Mucosa of rectum (tissue), 2 donors: Measurements from ENCODE around the gene RRM1.

ENCODE experiments used
- H3K27ac ChIP-seq, 2 donors: one replicate each; pipeline ENCODE4 v1.7.0; 2013; ENCODE audit warnings: inconsistent platforms in 2 of 2, low read depth in 2 of 2, low read length in 2 of 2
- H3K27me3 ChIP-seq, 2 donors: one replicate each; pipeline ENCODE4 v1.7.0; 2013; ENCODE audit warnings: low read length in 2 of 2; ENCODE audit not compliant: control insufficient read depth in 2 of 2, insufficient read depth in 2 of 2
- H3K36me3 ChIP-seq, 2 donors: one replicate each; pipeline ENCODE4 v1.7.0; 2013; ENCODE audit warnings: low read length in 2 of 2; ENCODE audit not compliant: control insufficient read depth in 2 of 2, insufficient read depth in 2 of 2
- H3K4me1 ChIP-seq, 2 donors: one replicate each; pipeline ENCODE4 v1.7.0; 2013; ENCODE audit warnings: low read length in 2 of 2, mild to moderate bottlenecking in 1 of 2; ENCODE audit not compliant: control insufficient read depth in 2 of 2, insufficient read depth in 2 of 2
- H3K4me3 ChIP-seq, 2 donors: one replicate each; pipeline ENCODE4 v1.7.0; 2013; ENCODE audit warnings: low read length in 2 of 2
- H3K9ac ChIP-seq, 2 donors: one replicate each; pipeline ENCODE4 v1.7.0; 2013; ENCODE audit warnings: low read length in 2 of 2, low read depth in 1 of 2, mild to moderate bottlenecking in 1 of 2
- H3K9me3 ChIP-seq, 2 donors: one replicate each; pipeline ENCODE4 v1.7.0; 2013; ENCODE audit warnings: low read length in 2 of 2; ENCODE audit not compliant: control insufficient read depth in 2 of 2
- donor health status: healthy.
- donor health status: Normal muscosa, but diverticular disease.

The RRM1 gene

DNA sequence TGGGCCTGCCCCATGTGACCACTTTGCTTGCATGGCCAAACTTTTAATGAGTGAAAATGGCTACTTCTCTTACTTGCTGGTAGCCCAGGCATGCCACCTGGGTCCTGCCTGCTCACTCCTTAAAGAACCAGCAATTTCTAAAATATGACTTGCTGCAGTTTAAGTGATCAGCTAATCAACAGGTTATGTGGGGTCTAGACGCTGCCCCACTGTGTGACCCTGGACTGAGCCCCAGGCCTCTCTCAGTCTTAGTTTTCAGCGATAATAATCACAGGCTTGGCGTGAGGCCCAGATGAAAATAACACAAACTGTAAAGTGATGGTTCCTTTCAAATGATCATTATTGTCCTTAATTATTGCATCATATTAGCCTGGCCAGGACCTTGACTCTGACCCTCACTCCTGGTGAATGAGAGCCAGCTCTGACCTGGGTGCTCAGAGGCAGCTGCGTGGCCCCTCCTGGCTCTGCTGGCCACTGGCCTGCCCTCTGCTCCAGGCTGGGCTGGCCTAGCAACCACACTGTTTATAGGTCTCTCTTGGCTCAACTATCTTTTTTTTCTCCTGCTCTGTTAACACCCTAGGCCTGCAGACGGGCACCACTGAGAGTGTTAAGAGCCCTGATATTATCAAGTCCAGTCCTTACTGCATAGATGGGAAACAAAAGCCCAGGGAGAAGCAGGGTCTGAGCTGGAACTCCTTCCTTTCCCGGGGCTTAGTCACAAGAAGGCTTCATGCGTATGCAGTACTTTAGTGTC lies 89.7 kb downstream of the RRM1 start:
- Histone ChIP-seq H3K9ac (no peak overlapping the region), H3K27me3 (no peaks in the 10 kb centered on the region), H3K27ac (no peak overlapping the region), H3K36me3 (no peaks in the 10 kb centered on the region), H3K4me3 (no peak overlapping the region), H3K9me3 (no peaks in the 10 kb centered on the region), H3K4me1 (peaks cover 4% of the 10 kb centered on the region in 2 donors)

DNA sequence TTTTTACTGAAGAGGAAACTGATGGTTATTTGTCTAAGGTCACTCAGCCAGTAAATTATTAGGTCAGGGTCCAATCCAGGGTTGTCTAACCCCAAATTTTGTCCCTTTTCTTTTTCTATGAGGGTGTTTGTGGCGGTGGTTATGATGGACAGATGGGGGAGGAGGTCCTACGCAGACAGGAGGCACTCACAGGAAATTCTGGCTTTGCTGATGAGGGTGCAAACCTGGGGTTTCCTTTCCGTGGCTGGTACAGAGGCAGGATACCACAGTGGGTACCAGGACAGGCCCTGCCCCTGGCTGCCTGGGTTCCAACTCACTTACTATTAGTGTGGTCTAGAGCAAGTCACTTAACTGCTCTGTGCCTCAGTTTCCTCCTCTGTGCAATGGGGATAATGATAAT lies 91.0 kb downstream of the RRM1 start:
- no peaks in the 10 kb centered on the region for H3K36me3 ChIP-seq
- H3K9ac ChIP-seq = no peak overlapping the region
- no peak overlapping the region for H3K4me3 ChIP-seq
- no peaks in the 10 kb centered on the region for H3K9me3 ChIP-seq
- H3K4me1 ChIP-seq = peaks cover 4% of the 10 kb centered on the region in 2 donors
- no peak overlapping the region for H3K27ac ChIP-seq
- H3K27me3 ChIP-seq = no peaks in the 10 kb centered on the region

DNA sequence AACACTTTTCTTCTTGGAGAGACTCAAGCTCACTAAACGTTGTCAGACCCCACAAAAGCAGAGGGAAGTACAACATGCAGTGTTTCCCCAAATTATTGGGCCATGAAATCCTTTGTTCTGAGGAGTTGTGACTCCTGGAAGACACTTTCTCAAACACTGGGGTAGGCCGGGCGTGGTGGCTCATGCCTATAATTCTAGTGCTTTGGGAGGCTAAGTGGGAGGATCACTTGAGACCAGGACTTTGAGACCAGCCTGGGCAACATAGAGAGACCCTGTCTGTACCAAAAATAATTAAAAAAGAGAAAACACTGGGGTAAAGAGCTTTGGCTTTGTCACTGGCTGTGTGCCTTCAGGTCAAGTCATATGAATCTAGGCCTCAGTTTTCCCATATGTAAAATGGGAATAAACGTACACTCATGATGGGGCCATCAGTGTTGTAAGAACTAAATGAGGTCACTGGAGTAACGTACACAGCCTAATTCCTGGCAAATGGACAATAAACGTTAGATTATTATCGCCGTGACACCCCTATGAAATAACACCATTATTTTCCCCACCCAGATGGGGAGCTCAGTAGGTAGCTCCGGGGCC lies 92.0 kb downstream of the RRM1 start:
- no peaks in the 10 kb centered on the region for H3K9me3 ChIP-seq
- H3K9ac ChIP-seq = no peak overlapping the region
- H3K4me1 ChIP-seq = peaks cover 4% of the 10 kb centered on the region in 2 donors
- H3K27me3 ChIP-seq = no peaks in the 10 kb centered on the region
- no peak overlapping the region for H3K27ac ChIP-seq
- peak overlapping the region; percentile 63 to 68 for H3K4me3 ChIP-seq
- no peaks in the 10 kb centered on the region for H3K36me3 ChIP-seq

DNA sequence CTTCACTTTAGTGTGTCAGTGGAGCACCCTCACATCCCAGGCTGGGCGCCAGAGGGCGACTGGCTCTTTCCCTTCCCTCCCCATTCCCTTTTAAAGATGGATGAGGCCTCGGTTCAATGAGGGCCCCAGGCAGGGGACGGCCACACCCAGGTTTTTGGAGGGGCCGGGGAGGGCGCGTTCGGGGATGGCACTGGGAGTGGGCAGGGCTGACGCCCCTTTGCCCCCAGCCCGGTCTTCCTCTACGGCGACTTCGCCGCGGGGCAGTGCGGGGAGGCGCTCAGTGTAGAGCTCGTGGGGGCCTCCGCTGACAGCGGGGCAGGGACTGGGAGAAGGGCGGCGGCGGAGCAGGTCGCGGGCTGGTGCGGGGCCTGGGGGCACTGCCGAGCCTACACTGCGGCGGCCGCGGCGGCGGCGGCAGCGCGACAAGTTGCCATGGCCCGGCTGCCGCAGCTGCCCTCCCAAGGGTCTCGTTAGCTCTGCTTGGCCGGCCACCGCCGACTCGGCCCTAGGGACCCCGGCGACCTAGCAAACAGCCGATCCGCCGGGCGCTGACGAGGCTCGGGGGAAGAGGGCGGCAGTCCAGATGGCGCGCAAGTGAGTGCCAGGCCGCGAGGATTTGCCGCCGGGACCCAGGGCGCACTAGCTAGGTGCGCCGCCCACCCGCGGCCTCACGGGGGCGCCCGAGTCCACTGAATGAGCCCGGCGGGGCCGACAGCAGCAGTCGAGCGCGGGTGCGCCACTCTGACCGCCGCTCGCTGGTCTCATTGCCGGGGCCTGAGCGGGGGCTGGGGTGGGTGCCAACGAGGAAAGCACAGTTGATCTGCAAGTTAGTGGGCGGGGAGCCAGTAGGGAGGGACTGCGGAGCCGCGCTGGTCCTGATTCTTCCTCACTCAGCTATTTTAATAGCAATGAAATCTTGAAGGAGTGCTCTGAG lies 92.7 kb downstream of the RRM1 start:
- H3K27ac ChIP-seq = no peak overlapping the region
- no peaks in the 10 kb centered on the region for H3K36me3 ChIP-seq
- H3K9ac ChIP-seq = peak overlapping the region in 1 of 2 donors; percentile 66

More for the DNA sequence above, 92.7 kb downstream of the RRM1 start:
- no peaks in the 10 kb centered on the region for H3K27me3 ChIP-seq
- peaks cover 4% of the 10 kb centered on the region in 2 donors for H3K4me1 ChIP-seq
- H3K4me3 ChIP-seq = peak overlapping the region; percentile 63 to 68
- H3K9me3 ChIP-seq = no peaks in the 10 kb centered on the region
